NCI-H1694 treated with DMSO at 0.1 percent for 48 hours (cell line): Measurements from ENCODE around the gene DOHH.

Source experiments
- DNase-seq: peaks from one replicate; lab custom pipeline; 2025; lab: John Stamatoyannopoulos, UW

The DOHH gene

GRCh38 chr19:3478409-3479176 is 21.9 kb downstream of the DOHH start:
- DNase-seq, result no peak

GRCh38 chr19:3477951-3478350 is 22.5 kb downstream of the DOHH start:
- no peak for DNase-seq

- DNase-seq, result no peak
These were observed 23.0 kb downstream of the DOHH start for GRCh38 chr19:3477506-3477905.

- DNase-seq, result no peak
These were observed 23.6 kb downstream of the DOHH start for GRCh38 chr19:3476830-3477229.

GRCh38 chr19:3475449-3475848 is 25.0 kb downstream of the DOHH start:
- DNase-seq, result no peak

GRCh38 chr19:3474614-3475013 is 25.9 kb downstream of the DOHH start:
- DNase-seq, result no peak

GRCh38 chr19:3474010-3474409 is 26.5 kb downstream of the DOHH start:
- no peak for DNase-seq

- DNase-seq, result no peak
These were observed 28.4 kb downstream of the DOHH start for GRCh38 chr19:3471954-3472655.

GRCh38 chr19:3470500-3471128 is 29.9 kb downstream of the DOHH start:
- no peak for DNase-seq

- DNase-seq, result no peak
These were observed 30.6 kb downstream of the DOHH start for GRCh38 chr19:3469638-3470499.

- DNase-seq, result no peak
These were observed 32.3 kb downstream of the DOHH start for GRCh38 chr19:3468211-3468610.

GRCh38 chr19:3467437-3468198 is 32.9 kb downstream of the DOHH start:
- DNase-seq, result no peak

- DNase-seq, result no peak
These were observed 33.8 kb downstream of the DOHH start for GRCh38 chr19:3466635-3467034.

- DNase-seq, result no peak
These were observed 34.9 kb downstream of the DOHH start for GRCh38 chr19:3465552-3465951.

- no peak for DNase-seq
These were observed 35.8 kb downstream of the DOHH start for GRCh38 chr19:3464587-3465235.

- no peak for DNase-seq
These were observed 36.5 kb downstream of the DOHH start for GRCh38 chr19:3463714-3464586.

- DNase-seq, result no peak
These were observed 37.3 kb downstream of the DOHH start for GRCh38 chr19:3462991-3463713.

GRCh38 chr19:3459965-3460582 is 40.4 kb downstream of the DOHH start:
- DNase-seq, result no peak
